ENCODE results near the gene AMH.

Gene AMH

GRCh38 chr19:2225415-2226050 is 23.6 kb upstream of the AMH start:
- no peak overlapping the region for H3K23ac ChIP-seq (ENCODE audit: low read depth, low read length, poor library complexity)
- H3K36me3 ChIP-seq (replicated peaks in 1 of 2; ENCODE audit: control insufficient read depth in 2 of 2, insufficient read depth in 2 of 2, low read length in 2 of 2), result peaks cover 43 to 88% of the 10 kb centered on the region in 2 donors
- no CpG with 5 or more reads among the region's 32 CpGs for WGBS, 2 donors (ENCODE audit: extremely low coverage in 2 of 2, insufficient read length in 2 of 2, insufficient replicate concordance in 1 of 2)

GRCh38 chr19:2226051-2226839 is 22.9 kb upstream of the AMH start:
- H3K4me1 ChIP-seq (ENCODE audit: control insufficient read depth in 2 of 2, insufficient read depth in 1 of 2, low read depth in 1 of 2, low read length in 2 of 2), result no peaks in the 10 kb centered on the region
- peak overlapping the region; percentile 60 for H3K9ac ChIP-seq (ENCODE audit: low read depth, low read length, poor library complexity)
- no peak overlapping the region for H2BK15ac ChIP-seq (ENCODE audit: low read length)
- no peak overlapping the region for H3K23ac ChIP-seq (ENCODE audit: low read depth, low read length, poor library complexity)
- peaks cover 8% of the 10 kb centered on the region for H3K79me1 ChIP-seq (ENCODE audit: low read depth, low read length)
- no peak overlapping the region for H4K91ac ChIP-seq (ENCODE audit: low read depth, low read length, poor library complexity)
- H4K8ac ChIP-seq (ENCODE audit: low read depth, low read length), result peak overlapping the region; percentile 19
- no peak overlapping the region for H3K4ac ChIP-seq (ENCODE audit: low read length)
- H2BK120ac ChIP-seq (ENCODE audit: low read depth, low read length), result no peak overlapping the region
- H3K27ac ChIP-seq (replicated peaks; ENCODE audit: low read length), result no peak overlapping the region
- H3K14ac ChIP-seq (ENCODE audit: low read length), result no peak overlapping the region
- H2BK5ac ChIP-seq (ENCODE audit: low read length), result no peak overlapping the region
- H3K4me3 ChIP-seq (ENCODE audit: low read length in 2 of 2), result no peak overlapping the region
- H3K9me3 ChIP-seq (replicated peaks in 1 of 2; ENCODE audit: control insufficient read depth in 2 of 2, insufficient read depth in 1 of 2, low read depth in 1 of 2, low read length in 2 of 2), result no peaks in the 10 kb centered on the region
- H2AK5ac ChIP-seq (ENCODE audit: low read depth, low read length), result no peak overlapping the region
- H3K4me2 ChIP-seq (ENCODE audit: insufficient read depth, low read length, poor library complexity, severe bottlenecking), result no peak overlapping the region
- no peak overlapping the region for H3K18ac ChIP-seq (ENCODE audit: low read length)
- no peak overlapping the region for H2AFZ ChIP-seq (ENCODE audit: low read length)
- DNase-seq (ENCODE audit: low spot score), result no peak
- no CpG with 5 or more reads among the region's 59 CpGs for WGBS, 2 donors (ENCODE audit: extremely low coverage in 2 of 2, insufficient read length in 2 of 2, insufficient replicate concordance in 1 of 2)
- peaks cover 47 to 89% of the 10 kb centered on the region in 2 donors for H3K36me3 ChIP-seq (replicated peaks in 1 of 2; ENCODE audit: control insufficient read depth in 2 of 2, insufficient read depth in 2 of 2, low read length in 2 of 2)
- H3K27me3 ChIP-seq (ENCODE audit: control insufficient read depth in 3 of 3, insufficient read depth in 3 of 3, low read depth in 1 of 3, low read length in 3 of 3), result no peaks in the 10 kb centered on the region
- H2BK12ac ChIP-seq (ENCODE audit: low read length), result no peak overlapping the region

More at GRCh38 chr19:2225415-2226050, 23.6 kb upstream of the AMH start:
- Histone ChIP-seq H2BK120ac (ENCODE audit: low read depth, low read length) (no peak overlapping the region), H3K27me3 (ENCODE audit: control insufficient read depth in 3 of 3, insufficient read depth in 3 of 3, low read depth in 1 of 3, low read length in 3 of 3) (no peaks in the 10 kb centered on the region), H3K4me1 (ENCODE audit: control insufficient read depth in 2 of 2, insufficient read depth in 1 of 2, low read depth in 1 of 2, low read length in 2 of 2) (no peaks in the 10 kb centered on the region), H4K91ac (ENCODE audit: low read depth, low read length, poor library complexity) (no peak overlapping the region), H2AFZ (ENCODE audit: low read length) (no peak overlapping the region), H2AK5ac (ENCODE audit: low read depth, low read length) (no peak overlapping the region), H3K4ac (ENCODE audit: low read length) (no peak overlapping the region), H4K8ac (ENCODE audit: low read depth, low read length) (peak overlapping the region; percentile 19), H3K4me3 (ENCODE audit: low read length in 2 of 2) (no peak overlapping the region), H2BK5ac (ENCODE audit: low read length) (no peak overlapping the region), H2BK12ac (ENCODE audit: low read length) (peak overlapping the region; percentile 22), H3K4me2 (ENCODE audit: insufficient read depth, low read length, poor library complexity, severe bottlenecking) (peak overlapping the region; percentile 11), H3K27ac (replicated peaks; ENCODE audit: low read length) (no peak overlapping the region), H3K79me1 (ENCODE audit: low read depth, low read length) (peaks cover 8% of the 10 kb centered on the region), H2BK15ac (ENCODE audit: low read length) (no peak overlapping the region), H3K14ac (ENCODE audit: low read length) (no peak overlapping the region), H3K18ac (ENCODE audit: low read length) (peak overlapping the region; percentile 11), H3K9me3 (replicated peaks in 1 of 2; ENCODE audit: control insufficient read depth in 2 of 2, insufficient read depth in 1 of 2, low read depth in 1 of 2, low read length in 2 of 2) (no peaks in the 10 kb centered on the region), H3K9ac (ENCODE audit: low read depth, low read length, poor library complexity) (peak overlapping the region; percentile 21)
- no peak for DNase-seq (ENCODE audit: low spot score)

- no peaks in the 10 kb centered on the region for H3K27me3 ChIP-seq (ENCODE audit: control insufficient read depth in 3 of 3, insufficient read depth in 3 of 3, low read depth in 1 of 3, low read length in 3 of 3)
- H3K4me1 ChIP-seq (ENCODE audit: control insufficient read depth in 2 of 2, insufficient read depth in 1 of 2, low read depth in 1 of 2, low read length in 2 of 2), result no peaks in the 10 kb centered on the region
- no peak overlapping the region for H2AFZ ChIP-seq (ENCODE audit: low read length)
- no peaks in the 10 kb centered on the region for H3K9me3 ChIP-seq (replicated peaks in 1 of 2; ENCODE audit: control insufficient read depth in 2 of 2, insufficient read depth in 1 of 2, low read depth in 1 of 2, low read length in 2 of 2)
- H4K91ac ChIP-seq (ENCODE audit: low read depth, low read length, poor library complexity), result no peak overlapping the region
- no peak overlapping the region for H3K23ac ChIP-seq (ENCODE audit: low read depth, low read length, poor library complexity)
- no peak overlapping the region for H4K8ac ChIP-seq (ENCODE audit: low read depth, low read length)
- H3K4me3 ChIP-seq (ENCODE audit: low read length in 2 of 2), result no peak overlapping the region
- no peak overlapping the region for H3K4ac ChIP-seq (ENCODE audit: low read length)
- peaks cover 8% of the 10 kb centered on the region for H3K79me1 ChIP-seq (ENCODE audit: low read depth, low read length)
- H2BK120ac ChIP-seq (ENCODE audit: low read depth, low read length), result no peak overlapping the region
- no peak overlapping the region for H3K4me2 ChIP-seq (ENCODE audit: insufficient read depth, low read length, poor library complexity, severe bottlenecking)
- no peak overlapping the region for H3K27ac ChIP-seq (replicated peaks; ENCODE audit: low read length)
- no CpG with 5 or more reads among the region's 53 CpGs for WGBS, 2 donors (ENCODE audit: extremely low coverage in 2 of 2, insufficient read length in 2 of 2, insufficient replicate concordance in 1 of 2)
- no peak overlapping the region for H2AK5ac ChIP-seq (ENCODE audit: low read depth, low read length)
- H3K9ac ChIP-seq (ENCODE audit: low read depth, low read length, poor library complexity), result no peak overlapping the region
- peaks cover 49 to 89% of the 10 kb centered on the region in 2 donors for H3K36me3 ChIP-seq (replicated peaks in 1 of 2; ENCODE audit: control insufficient read depth in 2 of 2, insufficient read depth in 2 of 2, low read length in 2 of 2)
- DNase-seq (ENCODE audit: low spot score), result no peak
- no peak overlapping the region for H2BK12ac ChIP-seq (ENCODE audit: low read length)
- no peak overlapping the region for H2BK15ac ChIP-seq (ENCODE audit: low read length)
- H3K18ac ChIP-seq (ENCODE audit: low read length), result no peak overlapping the region
- H3K14ac ChIP-seq (ENCODE audit: low read length), result no peak overlapping the region
- no peak overlapping the region for H2BK5ac ChIP-seq (ENCODE audit: low read length)
Observed at GRCh38 chr19:2226840-2227360, 22.2 kb upstream of the AMH start.
